Measurements from ENCODE around the gene ELK4.

ELK4 gene

DNA sequence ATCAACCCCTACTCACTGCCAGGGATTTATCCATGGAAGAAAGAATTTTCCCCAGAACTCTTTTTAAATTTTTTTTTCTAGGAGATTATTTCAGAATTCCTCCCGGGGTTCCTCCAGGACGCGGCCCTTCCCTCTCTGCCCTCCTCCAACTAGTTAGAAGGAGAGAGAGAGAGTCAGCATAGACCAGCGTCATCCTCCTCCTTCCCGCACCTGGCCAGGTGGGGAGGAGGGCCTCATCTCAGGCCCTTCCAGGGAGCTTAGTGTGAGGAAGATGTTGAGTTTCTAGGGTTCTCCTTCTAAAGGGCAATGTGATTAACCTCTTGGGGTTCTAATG lies 63.7 kb downstream of the ELK4 start:
- DNase-seq (ENCODE audit: low read depth) = no peak
- H3K4me3 ChIP-seq (ENCODE audit: low read depth, low read length) = no peak overlapping the region
- TF ChIP-seq, protein P1, sequence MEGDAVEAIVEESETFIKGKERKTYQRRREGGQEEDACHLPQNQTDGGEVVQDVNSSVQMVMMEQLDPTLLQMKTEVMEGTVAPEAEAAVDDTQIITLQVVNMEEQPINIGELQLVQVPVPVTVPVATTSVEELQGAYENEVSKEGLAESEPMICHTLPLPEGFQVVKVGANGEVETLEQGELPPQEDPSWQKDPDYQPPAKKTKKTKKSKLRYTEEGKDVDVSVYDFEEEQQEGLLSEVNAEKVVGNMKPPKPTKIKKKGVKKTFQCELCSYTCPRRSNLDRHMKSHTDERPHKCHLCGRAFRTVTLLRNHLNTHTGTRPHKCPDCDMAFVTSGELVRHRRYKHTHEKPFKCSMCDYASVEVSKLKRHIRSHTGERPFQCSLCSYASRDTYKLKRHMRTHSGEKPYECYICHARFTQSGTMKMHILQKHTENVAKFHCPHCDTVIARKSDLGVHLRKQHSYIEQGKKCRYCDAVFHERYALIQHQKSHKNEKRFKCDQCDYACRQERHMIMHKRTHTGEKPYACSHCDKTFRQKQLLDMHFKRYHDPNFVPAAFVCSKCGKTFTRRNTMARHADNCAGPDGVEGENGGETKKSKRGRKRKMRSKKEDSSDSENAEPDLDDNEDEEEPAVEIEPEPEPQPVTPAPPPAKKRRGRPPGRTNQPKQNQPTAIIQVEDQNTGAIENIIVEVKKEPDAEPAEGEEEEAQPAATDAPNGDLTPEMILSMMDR (IDR thresholded peaks at IDR 0.05; ENCODE audit: low read depth, low read length, missing control alignments) = no peak
- in situ Hi-C loops (cut with HindIII; ENCODE audit: low sequenced_read_pairs) = no loop called here

DNA sequence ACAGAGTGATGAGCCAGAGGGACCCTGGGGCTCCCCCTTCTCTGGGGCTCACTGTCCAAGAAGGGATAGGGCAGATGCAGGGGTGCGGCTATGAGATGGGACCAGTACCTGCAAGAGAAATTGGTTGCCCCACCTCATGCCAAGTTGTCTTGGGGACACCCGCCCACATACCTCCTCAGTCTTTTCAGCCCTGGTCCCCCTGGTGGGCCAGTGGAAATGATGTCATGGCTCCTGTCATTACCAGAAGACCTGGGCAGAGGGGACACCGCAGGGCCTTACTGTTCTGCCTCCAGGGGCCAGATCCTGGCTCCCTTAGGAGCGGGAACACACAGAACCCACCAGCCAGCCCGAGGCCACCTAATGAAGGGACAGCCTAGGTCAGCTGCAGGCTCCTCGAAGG lies 64.1 kb downstream of the ELK4 start:
- no peak for DNase-seq (ENCODE audit: low read depth)
- TF ChIP-seq, protein P1 (IDR thresholded peaks at IDR 0.05; ENCODE audit: low read depth, low read length, missing control alignments) = no peak
- in situ Hi-C loops (cut with HindIII; ENCODE audit: low sequenced_read_pairs) = no loop called here
- no peak overlapping the region for H3K4me3 ChIP-seq (ENCODE audit: low read depth, low read length)

DNA sequence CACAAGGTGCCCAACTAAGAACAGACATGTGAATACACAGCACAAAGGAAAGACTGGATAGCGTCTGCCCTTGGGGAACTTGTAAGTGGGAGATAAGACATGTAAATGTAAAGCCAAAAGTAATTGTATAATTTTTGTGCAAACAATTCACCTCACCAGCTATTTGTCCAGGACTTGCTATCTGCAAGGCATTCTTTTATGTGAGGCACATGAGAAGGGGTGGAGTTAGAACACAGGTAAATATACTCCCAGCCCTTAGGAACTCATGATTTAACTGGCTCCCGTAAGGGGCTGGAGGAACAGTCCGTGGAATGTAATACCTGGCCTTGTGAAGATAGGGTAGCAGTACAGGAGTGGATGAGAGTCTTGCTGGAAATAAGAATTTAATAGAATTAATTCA lies 66.0 kb downstream of the ELK4 start:
- TF ChIP-seq, protein P1 (IDR thresholded peaks at IDR 0.05; ENCODE audit: low read depth, low read length, missing control alignments) = no peak
- no peak for DNase-seq (ENCODE audit: low read depth)
- in situ Hi-C loops (cut with HindIII; ENCODE audit: low sequenced_read_pairs) = no loop called here
- H3K4me3 ChIP-seq (ENCODE audit: low read depth, low read length) = no peak overlapping the region

DNA sequence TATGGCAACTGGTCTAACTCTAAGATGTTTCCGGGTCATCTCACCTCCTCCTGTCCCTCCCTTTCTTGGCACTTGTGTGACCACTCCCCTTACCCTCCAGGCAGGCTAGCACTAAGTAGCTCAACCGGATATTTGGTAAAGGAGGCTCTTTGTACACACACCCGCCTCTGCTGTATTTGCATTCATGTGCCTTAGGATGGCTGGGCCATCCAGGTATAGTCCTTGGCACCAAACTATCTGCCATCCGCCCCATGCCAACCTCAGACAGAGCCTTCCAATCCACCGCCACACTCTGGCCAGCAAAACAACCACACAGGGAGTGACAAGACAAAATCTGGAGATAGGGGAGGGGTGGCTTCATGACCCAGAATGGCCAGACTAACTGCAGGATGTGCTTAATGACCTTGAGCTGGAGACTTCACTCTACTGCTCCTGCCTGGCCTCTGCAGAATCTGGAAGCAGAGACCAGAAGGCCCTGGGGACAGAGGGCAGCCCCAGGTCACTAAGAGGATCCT lies 67.8 kb downstream of the ELK4 start:
- TF ChIP-seq, protein P1 (IDR thresholded peaks at IDR 0.05; ENCODE audit: low read depth, low read length, missing control alignments) = no peak
- no peak for DNase-seq (ENCODE audit: low read depth)
- H3K4me3 ChIP-seq (ENCODE audit: low read depth, low read length) = no peak overlapping the region
- in situ Hi-C loops (cut with HindIII; ENCODE audit: low sequenced_read_pairs) = no loop called here

DNA sequence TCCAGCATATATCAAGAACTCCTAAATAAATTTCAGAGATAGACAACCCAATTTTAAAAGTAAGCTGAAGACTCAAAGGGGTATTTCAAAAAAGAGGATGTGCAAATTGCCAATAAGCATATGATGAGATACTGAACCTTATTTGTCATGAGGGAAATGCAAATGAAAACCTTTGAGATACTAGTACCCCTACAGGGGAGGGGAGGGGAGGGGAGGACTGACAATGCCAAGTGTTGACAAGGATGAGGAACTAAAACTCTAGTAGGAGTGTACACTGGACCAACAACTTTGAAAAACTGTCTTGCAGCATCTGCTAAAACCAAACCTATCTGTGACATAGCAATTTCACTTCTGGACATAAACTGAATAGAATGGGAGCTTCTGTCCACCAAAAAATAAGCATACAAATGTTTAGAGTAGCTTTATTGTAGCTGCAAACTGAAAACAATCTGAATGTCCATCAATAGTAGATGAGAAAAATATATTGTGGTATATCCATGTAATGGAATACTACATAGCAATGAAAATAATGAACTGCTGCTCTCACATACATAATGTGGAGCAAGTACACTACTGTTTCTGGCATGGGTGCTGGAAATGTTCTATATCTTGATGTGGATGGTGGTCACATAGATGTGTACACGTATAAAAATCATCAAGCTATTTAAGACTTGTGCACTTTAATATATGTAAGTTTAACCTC lies 70.2 kb downstream of the ELK4 start:
- in situ Hi-C loops (cut with HindIII; ENCODE audit: low sequenced_read_pairs) = no loop called here
- H3K4me3 ChIP-seq (ENCODE audit: low read depth, low read length) = no peak overlapping the region
- no peak for DNase-seq (ENCODE audit: low read depth)
- TF ChIP-seq, protein P1 (IDR thresholded peaks at IDR 0.05; ENCODE audit: low read depth, low read length, missing control alignments) = no peak
